Posterior cingulate gyrus (tissue), 11 donors: ENCODE results near the gene MTMR3.

Experiments used
- DNase-seq, 10 donors: peaks; one replicate each; pipeline versions ENCODE4 v3.0.0 to v3.0.0-alpha.2; 2020 to 2021; ENCODE audit warnings: mixed read lengths in 3 of 10
- intact Hi-C: fragments of 100-400 bp; cut with DNase I; formaldehyde crosslinking; loops from one replicate; pipeline ENCODE4 v1.15.1; 2023

The MTMR3 gene

GRCh38 chr22:29994943-29995342 is 112.0 kb downstream of the MTMR3 start:
- intact Hi-C loops = no loop called here
- DNase-seq = no peak

DNA sequence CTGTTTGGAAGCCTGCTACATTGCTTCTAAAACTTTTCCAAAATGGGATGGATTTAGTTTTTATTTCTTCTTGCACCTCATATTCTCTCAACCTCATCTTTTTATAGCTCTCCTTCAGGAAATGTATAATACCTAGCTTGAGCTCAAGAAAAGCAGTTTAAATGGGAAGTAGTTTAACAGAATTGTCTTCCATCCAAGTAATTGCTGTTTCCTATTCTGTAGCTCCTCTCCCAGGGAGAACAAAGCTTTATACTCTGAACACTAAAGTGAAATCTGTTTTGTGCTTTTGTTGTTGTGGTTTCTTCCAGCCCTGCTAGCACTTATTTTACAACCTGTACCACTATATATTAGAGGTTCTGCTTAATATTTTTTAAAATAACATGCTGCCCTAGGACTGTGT is 114.1 kb downstream of the MTMR3 start:
- no peak for DNase-seq
- intact Hi-C loops = no loop called here

GRCh38 chr22:29997516-29997915 is 114.5 kb downstream of the MTMR3 start:
- intact Hi-C loops = no loop called here
- DNase-seq = no peak

DNA sequence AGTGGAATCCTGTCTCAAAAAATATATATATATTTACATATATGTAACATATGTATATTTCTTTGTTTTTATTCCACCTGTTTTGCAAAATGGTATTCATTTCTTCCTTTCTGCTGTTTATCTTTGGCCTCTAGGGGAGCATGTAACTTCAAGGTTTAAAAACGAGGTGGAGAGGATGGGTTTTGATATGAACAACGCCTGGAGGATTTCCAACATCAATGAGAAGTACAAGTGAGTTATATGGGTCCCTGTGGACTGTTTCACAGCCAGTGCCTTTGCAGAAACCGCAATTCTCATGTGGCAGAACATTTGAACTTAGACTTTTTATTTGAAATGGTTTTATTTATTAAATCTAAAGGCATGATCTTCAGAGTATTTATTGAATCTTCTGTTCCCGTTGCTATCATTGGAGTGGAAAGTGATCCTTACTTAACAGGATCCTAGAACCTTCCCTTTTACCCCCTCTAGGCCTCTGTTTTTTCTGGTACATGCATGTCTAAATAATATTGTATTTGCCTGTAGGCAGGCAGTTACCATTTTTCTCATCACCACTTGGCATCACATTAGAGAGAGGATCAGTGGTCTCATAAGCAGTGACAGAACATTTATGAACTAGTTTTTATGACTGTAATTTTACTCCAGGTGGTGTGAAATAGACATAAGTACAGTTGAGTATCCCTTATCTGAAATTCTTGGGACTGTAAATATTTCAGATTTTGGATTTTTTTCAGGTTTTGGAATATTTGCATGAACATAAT is 115.8 kb downstream of the MTMR3 start:
- intact Hi-C loops = no loop called here
- no peak for DNase-seq

- DNase-seq = peak in 3 of 10 donors; percentile 26 to 86 (median 64)
- intact Hi-C loops = loop anchor here (10.0 kb wide), 5 partner anchors 84 to 366 kb away; partner anchors contain the start of gene HORMAD2
Measured at GRCh38 chr22:30000566-30000965, 117.6 kb downstream of the MTMR3 start.

GRCh38 chr22:30001459-30001858 is 118.5 kb downstream of the MTMR3 start:
- DNase-seq = no peak
- intact Hi-C loops = loop anchor here (10.0 kb wide), 5 partner anchors 83 to 367 kb away; partner anchors contain the start of gene HORMAD2

- intact Hi-C loops = loop anchor here (10.0 kb wide), 5 partner anchors 82 to 368 kb away; partner anchors contain the start of gene HORMAD2
- no peak for DNase-seq
Measured at GRCh38 chr22:30002861-30003486, 120.0 kb downstream of the MTMR3 start.

- intact Hi-C loops = loop anchor here (10.0 kb wide), 5 partner anchors 81 to 369 kb away; partner anchors contain the start of gene HORMAD2
Measured at GRCh38 chr22:30004101-30004500, 121.1 kb downstream of the MTMR3 start.

DNA sequence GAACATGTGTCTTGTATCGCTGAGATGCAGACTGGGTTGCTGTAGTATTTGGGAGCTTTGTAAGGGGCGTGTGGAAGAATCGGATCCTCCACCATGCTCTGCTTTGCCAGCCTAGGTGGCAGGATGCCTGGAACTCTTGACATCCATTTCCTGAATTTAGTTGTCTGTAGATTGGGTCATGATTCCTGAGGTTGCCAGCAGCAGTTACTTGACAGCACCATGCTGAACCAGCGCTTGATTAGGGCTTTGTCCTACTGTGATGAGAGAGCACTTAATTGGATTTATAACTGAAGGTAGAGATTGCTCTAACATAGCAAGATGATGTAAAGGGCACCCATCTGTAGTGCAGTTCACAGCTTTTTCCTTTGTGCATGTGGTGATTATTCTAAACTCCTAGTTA is 121.7 kb downstream of the MTMR3 start:
- intact Hi-C loops = loop anchor here (10.0 kb wide), 5 partner anchors 80 to 370 kb away; partner anchors contain the start of gene HORMAD2
- no peak for DNase-seq

More at GRCh38 chr22:30004101-30004500, 121.1 kb downstream of the MTMR3 start:
- no peak for DNase-seq

DNA sequence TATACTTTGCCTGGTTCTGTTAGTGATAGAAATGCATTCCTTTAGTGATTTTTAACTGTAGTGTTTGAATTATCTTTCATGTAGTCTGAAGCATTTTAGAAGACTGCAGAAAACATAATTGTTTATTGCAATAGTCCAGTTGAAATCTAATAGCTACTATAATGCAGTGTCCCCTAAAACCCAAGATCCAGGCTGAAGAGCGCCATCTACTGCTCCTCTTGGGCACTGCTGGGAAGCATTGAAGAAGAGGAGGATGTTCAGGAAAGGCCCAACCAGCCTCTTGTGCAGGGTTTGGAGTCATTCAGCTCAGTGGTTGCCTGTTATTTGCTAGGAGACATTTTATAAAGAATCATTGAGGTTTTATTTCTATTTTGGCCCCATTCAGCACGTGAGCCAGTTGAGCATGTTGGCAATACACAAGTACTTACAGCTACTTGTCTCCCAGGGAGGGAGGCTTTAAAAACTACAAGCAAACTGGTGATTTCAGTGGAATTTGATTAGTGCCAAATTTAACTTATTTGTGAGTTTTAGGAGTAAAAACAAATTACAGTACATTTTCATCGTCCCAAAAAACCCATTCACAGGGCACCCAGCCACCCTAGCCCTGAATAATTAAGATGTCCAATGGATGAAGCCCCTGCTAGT is 122.4 kb downstream of the MTMR3 start:
- DNase-seq = peak in 9 of 10 donors; percentile 37 to 95 (median 78)
- intact Hi-C loops = loop anchor here (10.0 kb wide), 5 partner anchors 79 to 371 kb away; partner anchors contain the start of gene HORMAD2

DNA sequence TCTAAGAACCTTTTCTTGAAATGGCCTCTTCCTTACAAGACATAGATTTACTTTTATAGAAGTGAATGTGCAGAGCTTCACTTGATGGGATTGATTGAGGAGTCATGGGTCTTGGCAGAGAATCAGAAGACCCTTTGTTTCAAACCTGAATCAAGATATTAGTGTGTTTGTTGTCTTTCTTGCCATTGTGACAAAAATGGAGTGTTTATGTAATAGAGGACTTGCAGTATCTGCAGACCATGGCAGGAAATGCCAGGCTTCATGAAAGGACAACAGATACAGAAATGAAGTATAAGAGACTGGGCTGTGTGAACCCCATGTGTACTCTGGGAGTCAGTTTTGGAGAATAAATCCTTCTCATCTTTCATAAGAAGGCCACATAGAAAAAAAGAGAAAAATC is 124.4 kb downstream of the MTMR3 start:
- intact Hi-C loops = loop anchor here (10.0 kb wide), 5 partner anchors 77 to 373 kb away; partner anchors contain the start of gene HORMAD2
- no peak for DNase-seq

GRCh38 chr22:30008401-30008800 is 125.4 kb downstream of the MTMR3 start:
- DNase-seq = no peak
- intact Hi-C loops = loop anchor here (10.0 kb wide), 5 partner anchors 76 to 374 kb away; partner anchors contain the start of gene HORMAD2

- intact Hi-C loops = loop anchor here (10.0 kb wide), 5 partner anchors 75 to 375 kb away; partner anchors contain the start of gene HORMAD2
Measured at GRCh38 chr22:30009478-30009877, 126.5 kb downstream of the MTMR3 start.

GRCh38 chr22:30010789-30011405 is 127.9 kb downstream of the MTMR3 start:
- no peak for DNase-seq
- intact Hi-C loops = no loop called here

More at GRCh38 chr22:30009478-30009877, 126.5 kb downstream of the MTMR3 start:
- DNase-seq = no peak

DNA sequence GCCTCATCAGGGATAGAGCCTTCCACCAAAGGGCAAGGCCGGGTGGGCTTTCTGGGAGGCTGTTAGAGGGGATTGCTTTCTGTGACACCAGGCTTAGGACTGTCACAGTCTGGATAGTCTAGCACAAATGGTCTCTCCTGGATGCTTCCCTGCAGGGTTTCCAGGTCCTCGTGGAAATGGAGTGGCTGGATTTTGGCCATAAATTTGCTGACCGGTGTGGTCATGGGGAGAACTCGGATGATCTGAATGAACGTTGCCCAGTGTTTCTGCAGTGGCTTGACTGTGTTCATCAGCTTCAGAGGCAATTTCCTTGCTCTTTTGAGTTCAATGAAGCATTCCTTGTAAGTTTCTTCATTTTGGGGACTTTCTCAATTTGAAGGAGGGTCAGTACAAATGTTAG is 130.2 kb downstream of the MTMR3 start:
- intact Hi-C loops = no loop called here

DNA sequence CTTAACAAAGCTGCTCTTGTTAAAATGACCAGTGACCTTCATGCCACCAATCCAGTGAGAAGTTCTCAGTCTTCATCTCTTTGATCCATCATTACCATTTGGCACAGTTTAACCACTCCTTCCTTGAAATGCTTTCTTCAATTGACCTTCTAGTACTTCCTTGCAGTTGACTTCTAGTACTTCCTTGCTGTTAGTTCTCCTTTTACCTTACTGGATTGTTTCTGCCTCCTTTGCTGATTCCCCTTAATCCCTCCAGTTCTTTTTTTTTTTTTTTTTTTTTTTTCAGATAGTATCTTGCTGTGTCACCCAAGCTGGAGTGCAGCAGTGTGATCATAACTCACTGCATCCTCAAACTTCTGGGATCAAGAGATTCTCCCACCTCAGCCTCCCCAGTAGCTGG is 131.3 kb downstream of the MTMR3 start:
- intact Hi-C loops = no loop called here
- no peak for DNase-seq

More for the DNA sequence above, 130.2 kb downstream of the MTMR3 start:
- no peak for DNase-seq

- intact Hi-C loops = no loop called here
- DNase-seq = no peak
Measured at GRCh38 chr22:30015229-30015797, 132.3 kb downstream of the MTMR3 start.

- intact Hi-C loops = no loop called here
- DNase-seq = no peak
Measured at GRCh38 chr22:30015846-30016245, 132.9 kb downstream of the MTMR3 start.

GRCh38 chr22:30016596-30016995 is 133.6 kb downstream of the MTMR3 start:
- no peak for DNase-seq
- intact Hi-C loops = no loop called here
